NCI-H526 treated with DMSO at 0.1 percent for 48 hours (cell line): ENCODE data around the gene SMIM3.
"Not testable (repeated sequence)": the region's sequence is repeated elsewhere in the genome, so short reads cannot be mapped to it uniquely, and the experiment has no call there.

ENCODE experiments used
- DNase-seq: peaks from one replicate; lab custom pipeline; 2025; lab: John Stamatoyannopoulos, UW

Gene SMIM3

DNA sequence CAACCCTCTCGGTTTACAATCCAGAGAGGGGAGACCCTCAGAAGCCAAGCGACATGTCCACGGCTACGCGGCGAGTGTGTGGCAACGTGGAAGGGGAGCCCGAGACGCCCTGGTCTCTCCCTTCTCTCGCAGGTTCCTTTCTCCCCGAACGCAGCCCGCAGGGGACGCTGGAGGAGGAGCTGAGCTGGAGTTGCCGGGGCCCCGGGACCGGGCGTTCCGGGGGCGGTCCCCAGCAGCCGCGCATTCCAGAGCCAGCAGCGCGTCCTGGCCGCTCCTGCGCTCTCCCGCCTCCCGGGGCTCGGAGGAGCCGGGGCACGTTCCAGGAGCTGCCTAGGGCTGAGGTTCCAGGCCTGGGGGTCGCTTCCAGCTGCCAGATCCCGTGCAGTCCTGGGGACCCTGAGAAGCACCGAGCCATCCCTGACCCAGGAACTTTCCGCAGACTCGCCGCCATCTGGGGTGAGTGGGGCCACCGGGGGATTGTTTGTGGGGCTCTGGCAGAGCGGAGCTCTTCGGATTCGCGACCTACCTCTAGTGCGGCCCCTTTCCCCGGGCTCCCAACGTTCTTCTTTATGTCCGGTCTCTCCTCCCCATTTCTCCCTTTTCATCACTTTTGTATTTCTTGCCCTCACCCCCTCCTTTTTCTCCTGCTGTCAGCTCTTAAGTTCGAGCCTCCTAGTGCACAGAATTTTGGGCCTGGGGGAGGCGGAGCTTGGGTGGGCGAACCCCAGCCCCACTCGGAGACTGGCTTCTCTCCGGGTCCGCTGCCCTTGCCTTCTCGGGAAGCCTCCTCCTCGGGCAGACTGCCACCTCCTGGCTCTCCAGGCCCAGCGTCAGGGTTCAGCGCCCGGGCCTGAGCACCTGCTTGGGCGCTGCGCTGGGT is at the start of gene SMIM3:
SMIM3 (plus strand) TSS at position 241 of the 880 bp plus-strand sequence. CDS start 16,684 bp downstream, outside the sequence.
- peak; percentile 55 for DNase-seq

GRCh38 chr5:150729859-150730258 is 48.7 kb upstream of the SMIM3 start:
- DNase-seq: no peak

DNA sequence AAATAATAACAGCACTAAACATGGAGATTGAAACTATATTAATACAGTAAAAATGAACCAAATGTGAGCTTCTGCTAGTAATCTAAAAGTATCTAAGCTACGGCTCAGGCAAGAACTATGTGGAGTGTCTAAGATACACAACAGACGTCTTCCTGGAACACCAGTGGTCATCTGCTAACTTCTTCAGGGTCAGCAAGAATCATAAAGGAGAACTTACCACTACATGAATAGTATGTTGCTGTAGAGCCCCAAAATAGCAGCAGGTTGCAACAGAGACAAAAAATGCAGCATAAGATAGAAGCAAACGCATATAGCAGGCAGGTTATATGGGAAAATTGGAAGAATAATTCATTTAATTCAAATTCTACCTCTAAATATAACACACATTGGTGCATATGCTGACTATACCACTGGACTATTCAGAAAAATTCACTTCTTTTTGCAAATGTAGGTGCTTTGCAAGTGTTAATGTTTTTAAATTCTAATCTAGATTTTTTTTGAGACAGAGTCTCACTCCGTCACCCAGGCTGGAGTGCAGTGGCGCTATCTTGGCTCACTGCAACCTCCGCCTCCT is 46.8 kb upstream of the SMIM3 start:
- no peak for DNase-seq

DNA sequence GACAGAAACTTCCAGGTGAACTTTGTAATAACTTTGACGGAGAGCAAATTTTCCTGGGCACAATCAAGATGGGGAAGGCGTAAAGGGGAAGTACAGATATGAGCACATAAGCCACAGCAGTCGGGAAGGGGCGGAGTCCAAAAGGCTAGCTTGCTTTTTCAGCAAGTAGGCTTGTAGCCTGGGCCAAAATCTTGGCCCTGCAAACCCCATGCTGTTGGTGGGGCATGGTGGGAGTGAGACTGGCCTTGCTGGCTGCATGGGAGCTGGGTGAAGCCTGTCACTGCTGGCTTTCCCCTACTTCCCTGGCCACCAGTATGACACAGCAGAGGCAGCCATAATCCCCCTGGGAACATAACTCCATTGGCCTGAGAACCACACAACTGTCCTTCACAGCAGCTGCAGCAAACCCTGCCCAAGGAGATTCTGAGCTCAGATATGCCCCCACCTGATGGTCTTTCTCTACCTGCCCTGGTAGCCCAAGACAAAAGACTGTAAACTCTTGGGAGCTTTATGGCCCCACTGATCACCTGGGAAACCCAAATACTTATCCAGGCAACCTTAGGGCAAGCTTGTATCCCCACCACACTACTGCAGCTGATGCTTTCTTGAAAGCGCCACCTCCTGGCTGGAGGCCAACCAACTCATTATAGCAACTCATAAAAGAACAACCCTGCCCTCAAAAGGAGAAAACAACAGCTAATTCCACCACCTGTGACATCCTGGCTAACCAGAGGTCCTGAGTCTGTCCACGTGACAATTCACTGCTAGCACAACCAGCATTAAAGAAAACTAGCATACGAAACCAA is 43.8 kb upstream of the SMIM3 start:
- no peak for DNase-seq

GRCh38 chr5:150738862-150739261 is 39.7 kb upstream of the SMIM3 start:
- DNase-seq: no peak

GRCh38 chr5:150740992-150741391 is 37.6 kb upstream of the SMIM3 start:
- no peak for DNase-seq

- DNase-seq: not testable (repeated sequence)
These were observed 36.0 kb upstream of the SMIM3 start for GRCh38 chr5:150742455-150743141.

GRCh38 chr5:150743142-150743488 is 35.4 kb upstream of the SMIM3 start:
- DNase-seq: not testable (repeated sequence)

DNA sequence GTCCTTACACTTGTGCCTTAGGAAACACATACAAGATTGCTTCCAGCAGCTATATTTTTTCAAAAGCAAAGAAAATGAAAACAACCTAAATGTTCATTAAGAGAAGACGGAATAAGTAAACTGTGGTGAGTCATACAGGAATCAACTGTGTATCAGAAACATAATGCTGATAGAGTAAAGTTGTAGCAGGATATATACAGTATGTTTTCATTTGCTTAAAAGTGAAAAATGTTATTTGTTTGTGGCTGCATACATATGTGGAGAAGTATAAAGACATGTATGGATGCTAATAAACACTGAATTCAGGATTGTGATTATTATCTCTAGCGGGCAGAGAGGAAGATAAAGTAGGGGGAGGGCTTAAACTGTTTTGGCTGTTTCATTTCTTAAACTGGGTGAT is 28.1 kb upstream of the SMIM3 start:
- no peak for DNase-seq

- no peak for DNase-seq
These were observed 27.3 kb upstream of the SMIM3 start for GRCh38 chr5:150751096-150751891.

DNA sequence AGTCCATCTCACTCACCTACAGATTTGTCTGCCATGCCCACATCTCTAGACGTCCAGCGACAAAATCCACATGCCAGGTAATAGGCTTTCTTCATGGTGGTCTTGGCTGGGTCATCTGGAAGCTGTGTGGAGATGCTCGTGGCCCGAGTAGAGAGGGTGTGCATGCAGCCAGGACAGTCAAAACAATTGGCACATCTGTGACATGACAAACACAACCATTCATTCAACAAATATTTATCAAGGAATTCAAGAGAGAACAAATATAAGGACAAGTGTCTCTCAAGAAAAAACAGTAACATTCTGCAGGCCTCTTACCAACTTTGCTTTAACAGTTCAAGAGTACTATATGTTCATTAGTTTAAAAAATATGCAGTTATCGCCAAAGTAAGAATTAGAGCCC is 25.1 kb upstream of the SMIM3 start:
- DNase-seq: no peak

- DNase-seq: no peak
These were observed 24.7 kb upstream of the SMIM3 start for GRCh38 chr5:150753863-150754262.

GRCh38 chr5:150757087-150757649 is 21.4 kb upstream of the SMIM3 start:
- no peak for DNase-seq

GRCh38 chr5:150758203-150758530 is 20.4 kb upstream of the SMIM3 start:
- no peak for DNase-seq

- DNase-seq: peak; percentile 98
These were observed 19.8 kb upstream of the SMIM3 start, which contains the start of gene DCTN4 for GRCh38 chr5:150758531-150759333. DCTN4 (minus strand) TSS chr5:150759017; CDS start chr5:150758993, 24 bp downstream.

DNA sequence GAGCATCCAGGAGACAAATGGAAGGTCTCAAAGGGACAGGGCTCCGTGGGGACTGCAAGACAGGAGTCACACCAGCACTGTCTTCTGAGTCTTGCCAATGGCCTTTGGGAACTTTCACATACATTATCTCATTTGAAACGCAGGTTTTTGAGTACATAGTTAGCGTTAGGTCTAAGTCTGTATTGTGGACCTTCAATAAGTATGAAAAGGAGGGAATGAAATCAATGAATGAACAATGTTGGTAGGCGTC is 19.3 kb upstream of the SMIM3 start:
- DNase-seq: no peak

- no peak for DNase-seq
These were observed 16.3 kb upstream of the SMIM3 start for GRCh38 chr5:150762211-150762610.

DNA sequence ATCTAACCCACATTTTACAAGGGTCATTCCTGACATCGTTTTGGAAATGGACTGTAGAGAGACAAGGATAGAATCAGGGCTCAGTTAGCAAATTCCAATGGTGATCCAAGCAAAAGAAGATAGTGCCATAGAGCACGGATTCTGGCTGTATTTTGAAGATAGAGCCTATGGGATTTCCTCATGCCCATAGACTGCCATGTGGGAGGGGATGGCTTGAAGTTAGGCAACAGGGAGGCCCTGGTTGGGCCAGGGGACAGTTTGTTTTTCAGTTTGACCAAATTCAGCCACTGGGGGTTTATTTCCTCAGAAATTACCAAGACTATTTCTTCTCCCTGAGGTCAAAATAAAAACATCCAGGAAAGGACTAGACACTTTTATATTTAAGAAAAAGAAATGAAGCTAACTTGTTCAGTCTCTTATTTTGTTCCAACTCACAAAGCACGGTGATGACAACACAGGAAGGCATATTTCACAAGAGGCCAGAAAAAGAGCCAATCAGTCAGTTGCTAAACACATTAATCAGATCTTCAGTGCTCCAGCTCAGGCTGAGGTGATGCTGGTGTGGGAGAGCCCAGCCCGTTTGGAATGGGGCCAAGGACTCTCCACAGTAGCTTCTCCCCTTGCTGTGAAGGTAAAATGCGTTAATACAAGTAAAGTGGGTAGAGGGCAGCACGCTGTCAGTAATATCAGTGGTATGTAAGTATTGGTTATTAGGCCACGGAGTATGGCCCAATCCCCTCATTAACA is 15.4 kb upstream of the SMIM3 start:
- no peak for DNase-seq

DNA sequence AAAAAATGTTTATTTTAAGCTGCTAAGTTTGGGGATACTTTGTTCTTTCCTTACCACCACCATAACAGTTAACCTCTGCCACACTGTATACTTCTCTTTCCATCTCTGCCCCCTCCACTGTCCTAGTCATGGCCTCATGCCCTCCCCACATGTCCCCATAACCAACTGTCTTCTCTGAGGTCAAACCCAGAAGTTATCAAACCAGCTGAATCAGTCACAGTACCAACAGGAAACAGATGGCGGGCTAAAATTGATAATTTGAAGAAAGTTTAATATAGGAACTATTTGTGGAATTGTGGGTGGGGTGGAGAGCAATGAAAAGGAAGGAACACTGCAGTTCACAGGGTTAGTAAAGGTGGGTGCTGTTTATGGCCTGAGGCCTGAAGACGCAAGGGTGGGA is 14.0 kb upstream of the SMIM3 start:
- DNase-seq: no peak
